Heart left ventricle (tissue), 16 donors: ENCODE data around the gene OSGIN1. TPM values are rescaled to one million over a fixed set of nuclear protein-coding genes. Genes with fewer than 3 reads are reported as not detected.

ENCODE experiments used
- ATAC-seq, 4 donors: fragments of 200-7000 bp; cut with Tn5 transposase; one replicate each; pipeline ENCODE4 v1.9.1; 2020 to 2022; ENCODE audit warnings: moderate library complexity in 4 of 4, mild to moderate bottlenecking in 3 of 4, moderate number of reproducible peaks in 1 of 4
- DNase-seq, 5 donors: peaks; one replicate each; pipeline ENCODE4 v3.0.0-alpha.2; 2020
- H3K27ac ChIP-seq, 12 donors: fragments of 200-600 bp; sonication (generic) in 4 of 12; one replicate each; pipeline versions ENCODE4 v1.5.0 to v1.8.0; 2016 to 2022; ENCODE audit warnings: mild to moderate bottlenecking in 2 of 12
- H3K27me3 ChIP-seq, 9 donors: fragments of 200-600 bp; sonication (generic) in 2 of 9; one replicate each; pipeline versions ENCODE4 v1.5.1 to v1.8.0; 2016 to 2022; ENCODE audit warnings: mild to moderate bottlenecking in 3 of 9
- H3K36me3 ChIP-seq, 9 donors: fragments of 200-600 bp; sonication (generic) in 2 of 9; one replicate each; pipeline versions ENCODE4 v1.5.0 to v1.8.0; 2018 to 2022; ENCODE audit warnings: mild to moderate bottlenecking in 2 of 9
- H3K4me1 ChIP-seq, 12 donors: fragments of 200-600 bp; sonication (generic) in 4 of 12; one replicate each; pipeline versions ENCODE4 v1.5.0 to v1.8.0; 2016 to 2022; ENCODE audit warnings: mild to moderate bottlenecking in 3 of 12
- H3K4me3 ChIP-seq, 12 donors: fragments of 200-600 bp; sonication (generic) in 4 of 12; one replicate each; pipeline versions ENCODE4 v1.5.0 to v1.8.0; 2017 to 2022; ENCODE audit warnings: mild to moderate bottlenecking in 9 of 12, moderate library complexity in 4 of 12
- H3K9me3 ChIP-seq, 12 donors: fragments of 200-600 bp; sonication (generic) in 4 of 12; one replicate each; pipeline versions ENCODE4 v1.5.0 to v1.8.0; 2016 to 2022; ENCODE audit warnings: mild to moderate bottlenecking in 1 of 12
- CTCF ChIP-seq, 12 donors: fragments of 200-600 bp; sonication (generic) in 4 of 12; IDR thresholded peaks; one replicate each; pipeline versions ENCODE4 v1.5.0 to v1.8.0; 2018 to 2022; ENCODE audit warnings: antibody characterized with exemption in 12 of 12, mild to moderate bottlenecking in 5 of 12
- POLR2A ChIP-seq, 2 donors: fragments of 450-650 bp; IDR thresholded peaks; one replicate each; pipeline ENCODE4 v1.6.1; 2017; ENCODE audit warnings: antibody characterized with exemption in 2 of 2, mild to moderate bottlenecking in 2 of 2, moderate library complexity in 2 of 2
- WGBS, 4 donors: extraction: QIAGEN DNeasy Blood & Tissue Kit in 2 of 4; methylation state at CpG; one replicate each; pipeline versions ENCODE4 v1.1.5 to v1.1.7; 2013 to 2018; 5-methylcytosine and 5-hydroxymethylcytosine counted together
- intact Hi-C, 10 donors: fragments of 100-400 bp; cut with DNase I; formaldehyde crosslinking; loops; one replicate each; pipeline versions ENCODE4 v1.11.1 to v1.14.2; 2022
- polyA plus RNA-seq, 2 donors: library from polyadenylated mRNA; stranded (reverse); fragments of 200-250 nt; gene quantifications; one replicate each; pipeline ENCODE4 v1.2.3, GENCODE V29; 2013
- total RNA-seq, 9 donors: library from RNA; depleted of rRNA in 2 of 9; stranded (reverse); fragments of >200 nt in 2 of 9; fragmentation: NEBNext Ultra II Directional in 3 of 9; extraction: Animal tissue kit (Norgen Biotek cat#: 25700) in 3 of 9; gene quantifications; one replicate each; pipeline versions ENCODE4 v1.1.0 to v1.2.4, GENCODE V29; 2016 to 2023
- donor health status: ischemic (EF 13 %, LVEDD 7.1; RV severe dilation, severe dysfunction).
- donor health status: healthy with polysubstance abuse.
- donor health status: DM: no; HTN: yes; CAD: no.
- donor health status: DM: no; HTN: no; CAD: no.
- donor health status: ischemic (EF 25% LVEDD 6.9; RV normal size, moderate dysfunction).
- donor health status: ischemic (EF 25% LVEDD 5.7; RV mildly dilated, moderate dysfunction).
- donor health status: healthy.
- donor health status: DM: yes; HTN: yes; CAD: no.
- donor health status: ischemic (EF 35%, LVEDD 5.7; RV mildly dilated, moderate dysfunction).
- donor health status: nonischemic (EF 11% LVEDD 7.7; RV severe dilation, severe dysfunction).
- donor health status: DM: yes; HTN: yes; CAD: no.
- donor health status: PGD.
- donor health status: ischemic (EF 29% LVEDD 5.4; RV normal size, mild dysfunction).
- donor health status: nonischemic (EF 23%, LVEDD 6.1; RV moderate dilation, normal function).

Gene OSGIN1
- total and polyA plus RNA-seq, 11 donors: 3.3 to 12.8 (median 7.0) TPM

GRCh38 chr16:83912519-83913244 lies 40.4 kb upstream of the OSGIN1 start:
- H3K4me3 ChIP-seq: no peak overlapping the region

GRCh38 chr16:83913245-83913633 lies 39.8 kb upstream of the OSGIN1 start:
- peaks cover 0 to 94% (median 86%) of the 10 kb centered on the region in 9 donors for H3K36me3 ChIP-seq
- no peak overlapping the region for H3K4me3 ChIP-seq
- ATAC-seq (peak; percentile 91 to 96 (median 95)), DNase-seq (peak; percentile 80 to 92 (median 85))
- 30 to 38% (median 32%) methylated on average over 15 of the region's 15 CpGs for WGBS, 4 donors
- intact Hi-C loops: loop anchor here in 2 of 10 donors (2.0 to 5.0 kb wide), 2 partner anchors 14 to 39 kb away; partner anchors contain the start of genes MLYCD (in 1 of the 2) and OSGIN1 (in 1 of the 2)
- H3K27ac ChIP-seq: peak overlapping the region; percentile 42 to 79 (median 74)
- H3K9me3 ChIP-seq: no peaks in the 10 kb centered on the region
- no peaks in the 10 kb centered on the region for H3K27me3 ChIP-seq
- TF ChIP-seq POLR2A (IDR thresholded peaks at IDR 0.05) (no peak), CTCF (IDR thresholded peaks at IDR 0.05) (peak in 1 of 12 donors; percentile 7)
- peaks cover 0 to 29% (median 11%) of the 10 kb centered on the region in 12 donors for H3K4me1 ChIP-seq

More at GRCh38 chr16:83912519-83913244, 40.4 kb upstream of the OSGIN1 start:
- ATAC-seq: peak; percentile 63 to 76 (median 66)
- peak in 2 of 5 donors; percentile 65 to 72 for DNase-seq
- no peak for TF ChIP-seq POLR2A (IDR thresholded peaks at IDR 0.05)
- no peak for TF ChIP-seq CTCF (IDR thresholded peaks at IDR 0.05)
- 42 to 51% (median 47%) methylated on average over 12 of the region's 12 CpGs for WGBS, 4 donors
- Histone ChIP-seq H3K4me1 (peaks cover 0 to 35% (median 11%) of the 10 kb centered on the region in 12 donors), H3K27ac (peak overlapping the region; percentile 42 to 79 (median 74)), H3K36me3 (peaks cover 0 to 94% (median 85%) of the 10 kb centered on the region in 9 donors), H3K27me3 (no peaks in the 10 kb centered on the region), H3K9me3 (no peaks in the 10 kb centered on the region)
- intact Hi-C loops: loop anchor here in 2 of 10 donors (2.0 to 5.0 kb wide), 2 partner anchors 14 to 40 kb away; partner anchors contain the start of genes MLYCD (in 1 of the 2) and OSGIN1 (in 1 of the 2)

- 90 to 93% (median 90%) methylated on average over 21 of the region's 21 CpGs for WGBS, 4 donors
- intact Hi-C loops: loop anchor here in 1 of 10 donors (5.0 kb wide), 1 partner anchor 38 kb away; the partner anchor contains the start of gene OSGIN1
- H3K27me3 ChIP-seq: no peaks in the 10 kb centered on the region
- peaks cover 0 to 94% (median 86%) of the 10 kb centered on the region in 9 donors for H3K36me3 ChIP-seq
- ATAC-seq (no peak), DNase-seq (peak in 1 of 5 donors; percentile 20)
- H3K4me3 ChIP-seq: no peak overlapping the region
- TF ChIP-seq POLR2A (IDR thresholded peaks at IDR 0.05) (no peak), CTCF (IDR thresholded peaks at IDR 0.05) (no peak)
- H3K4me1 ChIP-seq: peaks cover 0 to 27% (median 10%) of the 10 kb centered on the region in 12 donors
- H3K9me3 ChIP-seq: no peaks in the 10 kb centered on the region
- H3K27ac ChIP-seq: peak overlapping the region in 4 of 12 donors; percentile 64 to 77 (median 74)
Measured at GRCh38 chr16:83914091-83914710, 38.8 kb upstream of the OSGIN1 start.

- Histone ChIP-seq H3K36me3 (peaks cover 0 to 94% (median 87%) of the 10 kb centered on the region in 9 donors), H3K27me3 (no peaks in the 10 kb centered on the region), H3K9me3 (no peaks in the 10 kb centered on the region), H3K27ac (no peak overlapping the region), H3K4me1 (peaks cover 0 to 27% (median 10%) of the 10 kb centered on the region in 12 donors), H3K4me3 (no peak overlapping the region)
- no peak for ATAC-seq
- intact Hi-C loops: no loop called here
- TF ChIP-seq CTCF (IDR thresholded peaks at IDR 0.05): no peak
- DNase-seq: peak in 1 of 5 donors; percentile 21
- 91 to 97% (median 97%) methylated on average over 22 of the region's 22 CpGs for WGBS, 4 donors
Measured at GRCh38 chr16:83915081-83915480, 38.0 kb upstream of the OSGIN1 start.
